SW480 (cell line): Measurements from ENCODE around the gene TSPOAP1.

Experiments
- DNase-seq: peaks from one replicate; pipeline ENCODE4 v3.0.0-alpha.2; 2016; ENCODE audit warnings: low spot score

TSPOAP1 gene

GRCh38 chr17:58304750-58305486 is 23.7 kb downstream of the TSPOAP1 start:
- DNase-seq: no peak

GRCh38 chr17:58303971-58304749 is 24.4 kb downstream of the TSPOAP1 start:
- peak; percentile 61 for DNase-seq

GRCh38 chr17:58302919-58303585 is 25.5 kb downstream of the TSPOAP1 start:
- no peak for DNase-seq

- DNase-seq: no peak
Measured at GRCh38 chr17:58302171-58302918, 26.2 kb downstream of the TSPOAP1 start.

GRCh38 chr17:58301504-58302150 is 27.0 kb downstream of the TSPOAP1 start:
- DNase-seq: no peak

GRCh38 chr17:58300336-58300735 is 28.3 kb downstream of the TSPOAP1 start:
- DNase-seq: no peak

- no peak for DNase-seq
Measured at GRCh38 chr17:58294034-58294433, 34.6 kb downstream of the TSPOAP1 start.

GRCh38 chr17:58291246-58291645 is 37.3 kb downstream of the TSPOAP1 start:
- no peak for DNase-seq

GRCh38 chr17:58289869-58290268 is 38.7 kb downstream of the TSPOAP1 start:
- DNase-seq: peak; percentile 46

GRCh38 chr17:58285422-58285810 is 43.2 kb downstream of the TSPOAP1 start:
- DNase-seq: no peak

GRCh38 chr17:58284613-58285421 is 43.8 kb downstream of the TSPOAP1 start:
- no peak for DNase-seq

- DNase-seq: no peak
Measured at GRCh38 chr17:58283674-58284612, 44.7 kb downstream of the TSPOAP1 start.

GRCh38 chr17:58282442-58282841 is 46.2 kb downstream of the TSPOAP1 start:
- no peak for DNase-seq

GRCh38 chr17:58281511-58282011 is 47.0 kb downstream of the TSPOAP1 start:
- no peak for DNase-seq

- DNase-seq: no peak
Measured at GRCh38 chr17:58280480-58281217, 47.9 kb downstream of the TSPOAP1 start, which contains the start of gene MPO. MPO (minus strand) TSS chr17:58280935; CDS start chr17:58280758, 177 bp downstream.

GRCh38 chr17:58279736-58280479 is 48.7 kb downstream of the TSPOAP1 start:
- DNase-seq: no peak

GRCh38 chr17:58279016-58279711 is 49.4 kb downstream of the TSPOAP1 start:
- DNase-seq: no peak
